ENCODE data around the gene MMP28. TPM values are rescaled to one million over a fixed set of nuclear protein-coding genes. Genes with fewer than 3 reads are reported as not detected.

Gene MMP28
- total and polyA plus RNA-seq, 2 donors (not counting 1 experiment from before 2014, with no cell fraction given), result 1.1 to 4.6 TPM

DNA sequence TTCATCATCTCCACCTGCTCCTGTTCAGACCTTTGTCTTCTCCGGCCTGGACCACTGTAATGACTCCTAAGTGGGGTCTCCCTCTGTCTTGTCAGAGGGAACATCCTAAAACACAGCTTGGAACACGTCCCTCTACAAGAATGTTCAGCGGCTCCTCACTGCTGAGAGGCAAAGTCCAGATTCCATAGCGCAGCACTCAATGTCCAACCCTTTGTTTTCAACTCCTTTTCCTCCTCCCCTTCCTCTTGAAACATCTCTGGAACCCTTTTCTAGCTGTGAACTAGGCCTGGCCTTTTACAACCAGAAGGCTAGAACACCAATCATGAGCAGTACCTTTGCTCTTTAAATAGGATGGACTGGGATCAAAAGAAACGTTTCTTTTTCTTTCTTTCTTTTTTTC, 33.8 kb downstream of the MMP28 start:
- no peak overlapping the region for H3K4me2 ChIP-seq (ENCODE audit: extremely low read depth, insufficient read depth, low read length)
- no peak overlapping the region for H3K9ac ChIP-seq (ENCODE audit: insufficient read depth, low read length)
- H3K9me3 ChIP-seq (ENCODE audit: control insufficient read depth, insufficient read depth, low read depth, low read length), result no peaks in the 10 kb centered on the region
- H4K20me1 ChIP-seq (ENCODE audit: control insufficient read depth, extremely low read depth, insufficient read depth, low read length), result no peaks in the 10 kb centered on the region
- H3K27me3 ChIP-seq (ENCODE audit: control insufficient read depth, insufficient read depth, low read length), result peaks cover 8% of the 10 kb centered on the region
- TF ChIP-seq EZH2 (IDR thresholded peaks at IDR 0.05; ENCODE audit: low read length, missing control alignments), result no peak
- TF ChIP-seq, protein P1, sequence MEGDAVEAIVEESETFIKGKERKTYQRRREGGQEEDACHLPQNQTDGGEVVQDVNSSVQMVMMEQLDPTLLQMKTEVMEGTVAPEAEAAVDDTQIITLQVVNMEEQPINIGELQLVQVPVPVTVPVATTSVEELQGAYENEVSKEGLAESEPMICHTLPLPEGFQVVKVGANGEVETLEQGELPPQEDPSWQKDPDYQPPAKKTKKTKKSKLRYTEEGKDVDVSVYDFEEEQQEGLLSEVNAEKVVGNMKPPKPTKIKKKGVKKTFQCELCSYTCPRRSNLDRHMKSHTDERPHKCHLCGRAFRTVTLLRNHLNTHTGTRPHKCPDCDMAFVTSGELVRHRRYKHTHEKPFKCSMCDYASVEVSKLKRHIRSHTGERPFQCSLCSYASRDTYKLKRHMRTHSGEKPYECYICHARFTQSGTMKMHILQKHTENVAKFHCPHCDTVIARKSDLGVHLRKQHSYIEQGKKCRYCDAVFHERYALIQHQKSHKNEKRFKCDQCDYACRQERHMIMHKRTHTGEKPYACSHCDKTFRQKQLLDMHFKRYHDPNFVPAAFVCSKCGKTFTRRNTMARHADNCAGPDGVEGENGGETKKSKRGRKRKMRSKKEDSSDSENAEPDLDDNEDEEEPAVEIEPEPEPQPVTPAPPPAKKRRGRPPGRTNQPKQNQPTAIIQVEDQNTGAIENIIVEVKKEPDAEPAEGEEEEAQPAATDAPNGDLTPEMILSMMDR (conservative IDR thresholded peaks at IDR 0.05 in 1 of 2, IDR thresholded peaks at IDR 0.05 in 1 of 2; ENCODE audit: low read depth in 1 of 2, low read length in 2 of 2), result no peak
- H3K79me2 ChIP-seq (ENCODE audit: control insufficient read depth, insufficient read depth, low read length), result no peaks in the 10 kb centered on the region
- H3K27ac ChIP-seq (ENCODE audit: insufficient read depth, low read length), result no peak overlapping the region
- H3K4me1 ChIP-seq (ENCODE audit: control insufficient read depth, extremely low read depth, insufficient read depth, low read length), result peaks cover 7% of the 10 kb centered on the region
- no peak for DNase-seq (ENCODE audit: low read depth in 2 of 2)
- H2AFZ ChIP-seq (ENCODE audit: low read length), result no peak overlapping the region
- no peak overlapping the region for H3K4me3 ChIP-seq (replicated peaks in 1 of 4; ENCODE audit: control extremely low read depth in 1 of 4, insufficient read depth in 1 of 4, low read depth in 3 of 4, low read length in 4 of 4)
- H3K36me3 ChIP-seq (ENCODE audit: control insufficient read depth, insufficient read depth, low read length), result no peaks in the 10 kb centered on the region

DNA sequence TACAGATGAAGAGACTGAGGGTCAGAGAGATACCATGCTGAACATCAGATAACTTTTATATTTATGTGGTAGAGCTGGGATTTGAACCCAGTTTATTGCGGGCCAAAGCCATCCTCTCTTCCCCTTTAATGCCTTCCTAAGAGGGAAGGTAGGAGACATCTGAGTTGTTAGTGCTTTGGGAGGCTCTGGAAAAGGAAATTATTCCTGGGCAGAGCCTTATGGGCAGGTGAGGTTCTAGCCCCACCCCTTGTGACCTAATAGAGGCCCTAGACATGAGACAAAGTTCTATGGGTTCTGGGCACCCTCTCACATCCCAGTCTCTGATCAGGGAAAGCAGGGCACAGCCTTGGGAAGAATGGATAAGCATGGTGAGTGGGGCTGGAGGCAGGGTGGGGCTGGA, 34.9 kb downstream of the MMP28 start, which contains the start of gene C17orf50:
C17orf50 (plus strand) TSS at position 301 of the 400 bp plus-strand sequence; CDS start at position 356, 55 bp downstream.
- H2AFZ ChIP-seq (ENCODE audit: low read length), result no peak within 1 kb of the TSS

DNA sequence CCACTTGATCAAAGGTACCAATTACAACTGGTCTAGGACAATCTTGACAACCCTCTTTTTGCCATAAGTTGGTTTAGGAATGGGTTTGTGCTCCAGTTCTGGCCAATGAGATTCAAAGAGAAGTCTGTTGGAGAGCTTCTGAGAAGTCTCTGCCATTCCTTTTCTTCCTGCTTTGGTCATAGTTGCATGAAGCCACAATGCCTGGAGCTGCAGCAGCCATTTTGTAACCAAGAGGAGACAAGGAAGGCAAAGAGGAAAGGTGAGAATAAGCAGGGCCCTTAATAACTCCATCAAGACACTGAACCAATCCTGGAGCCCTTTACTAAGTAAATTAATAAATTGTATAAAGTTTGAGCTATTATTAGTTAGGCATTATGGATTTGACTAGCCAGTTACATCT, 38.2 kb downstream of the MMP28 start:
- Histone ChIP-seq H3K27ac (ENCODE audit: insufficient read depth, low read length) (no peak overlapping the region), H3K27me3 (ENCODE audit: control insufficient read depth, insufficient read depth, low read length) (peaks cover 9% of the 10 kb centered on the region), H3K79me2 (ENCODE audit: control insufficient read depth, insufficient read depth, low read length) (no peaks in the 10 kb centered on the region), H4K20me1 (ENCODE audit: control insufficient read depth, extremely low read depth, insufficient read depth, low read length) (no peaks in the 10 kb centered on the region), H3K9ac (ENCODE audit: insufficient read depth, low read length) (no peak overlapping the region), H3K4me1 (ENCODE audit: control insufficient read depth, extremely low read depth, insufficient read depth, low read length) (no peaks in the 10 kb centered on the region), H3K36me3 (ENCODE audit: control insufficient read depth, insufficient read depth, low read length) (no peaks in the 10 kb centered on the region), H3K9me3 (ENCODE audit: control insufficient read depth, insufficient read depth, low read depth, low read length) (no peaks in the 10 kb centered on the region), H2AFZ (ENCODE audit: low read length) (no peak overlapping the region), H3K4me2 (ENCODE audit: extremely low read depth, insufficient read depth, low read length) (no peak overlapping the region), H3K4me3 (replicated peaks in 1 of 4; ENCODE audit: control extremely low read depth in 1 of 4, insufficient read depth in 1 of 4, low read depth in 3 of 4, low read length in 4 of 4) (no peak overlapping the region)
- no peak for DNase-seq (ENCODE audit: low read depth in 2 of 2)
- TF ChIP-seq, protein P1 (conservative IDR thresholded peaks at IDR 0.05 in 1 of 2, IDR thresholded peaks at IDR 0.05 in 1 of 2; ENCODE audit: low read depth in 1 of 2, low read length in 2 of 2), result no peak
- no peak for TF ChIP-seq EZH2 (IDR thresholded peaks at IDR 0.05; ENCODE audit: low read length, missing control alignments)

More for the DNA sequence above, 34.9 kb downstream of the MMP28 start, which contains the start of gene C17orf50:
- H3K4me1 ChIP-seq (ENCODE audit: control insufficient read depth, extremely low read depth, insufficient read depth, low read length), result peaks cover 7% of the 10 kb centered on the region
- peaks cover 11% of the 10 kb centered on the region for H3K27me3 ChIP-seq (ENCODE audit: control insufficient read depth, insufficient read depth, low read length)
- DNase-seq (ENCODE audit: low read depth in 2 of 2), result no peak
- no peak within 1 kb of the TSS for H3K27ac ChIP-seq (ENCODE audit: insufficient read depth, low read length)
- TF ChIP-seq, protein P1 (conservative IDR thresholded peaks at IDR 0.05 in 1 of 2, IDR thresholded peaks at IDR 0.05 in 1 of 2; ENCODE audit: low read depth in 1 of 2, low read length in 2 of 2), result no peak
- TF ChIP-seq EZH2 (IDR thresholded peaks at IDR 0.05; ENCODE audit: low read length, missing control alignments), result no peak
- no peaks in the 10 kb centered on the region for H3K9me3 ChIP-seq (ENCODE audit: control insufficient read depth, insufficient read depth, low read depth, low read length)
- H3K36me3 ChIP-seq (ENCODE audit: control insufficient read depth, insufficient read depth, low read length), result no peaks in the 10 kb centered on the region
- H3K4me3 ChIP-seq (replicated peaks in 1 of 4; ENCODE audit: control extremely low read depth in 1 of 4, insufficient read depth in 1 of 4, low read depth in 3 of 4, low read length in 4 of 4), result no peak within 1 kb of the TSS
- H3K4me2 ChIP-seq (ENCODE audit: extremely low read depth, insufficient read depth, low read length), result no peak within 1 kb of the TSS
- no peaks in the 10 kb centered on the region for H3K79me2 ChIP-seq (ENCODE audit: control insufficient read depth, insufficient read depth, low read length)
- no peak within 1 kb of the TSS for H3K9ac ChIP-seq (ENCODE audit: insufficient read depth, low read length)
- H4K20me1 ChIP-seq (ENCODE audit: control insufficient read depth, extremely low read depth, insufficient read depth, low read length), result no peaks in the 10 kb centered on the region
